Measurements from ENCODE around the gene TMA7B.

DNA sequence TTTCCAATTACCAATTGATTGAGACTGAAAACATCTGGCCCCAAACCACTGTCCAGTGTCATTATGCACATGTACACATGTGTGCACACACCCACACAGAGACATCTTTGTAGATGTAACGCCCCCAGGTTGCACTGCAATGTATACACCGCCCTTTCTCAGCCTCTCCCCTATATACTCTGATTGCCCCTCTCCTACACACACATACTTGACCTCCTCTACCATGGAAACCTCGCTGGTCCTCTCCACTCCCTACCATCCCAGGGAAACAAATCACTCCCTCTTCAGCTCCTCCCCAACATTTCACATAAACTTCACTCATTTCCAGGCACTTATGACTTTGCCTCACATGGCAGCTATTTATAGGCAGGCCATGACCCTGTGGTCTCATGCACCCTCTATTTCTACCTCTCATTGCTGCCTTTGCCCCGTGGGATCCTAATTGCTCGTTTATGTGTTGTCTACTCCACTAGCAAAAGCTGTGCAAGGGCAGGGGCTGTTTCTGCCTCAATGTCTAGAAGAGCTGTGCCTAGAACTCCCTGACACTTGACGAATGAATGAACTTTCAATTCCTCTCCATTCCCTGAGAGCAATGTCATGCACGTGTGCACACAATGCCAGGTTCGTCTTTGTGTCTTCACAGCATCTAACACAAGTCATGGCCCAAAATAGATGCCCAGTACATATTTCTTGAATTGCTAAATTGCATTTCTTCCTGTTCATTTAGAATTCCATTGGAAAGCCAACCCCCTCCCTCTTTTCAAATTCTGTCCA lies 10.0 kb upstream of the TMA7B start:
- TF ChIP-seq, protein P1, sequence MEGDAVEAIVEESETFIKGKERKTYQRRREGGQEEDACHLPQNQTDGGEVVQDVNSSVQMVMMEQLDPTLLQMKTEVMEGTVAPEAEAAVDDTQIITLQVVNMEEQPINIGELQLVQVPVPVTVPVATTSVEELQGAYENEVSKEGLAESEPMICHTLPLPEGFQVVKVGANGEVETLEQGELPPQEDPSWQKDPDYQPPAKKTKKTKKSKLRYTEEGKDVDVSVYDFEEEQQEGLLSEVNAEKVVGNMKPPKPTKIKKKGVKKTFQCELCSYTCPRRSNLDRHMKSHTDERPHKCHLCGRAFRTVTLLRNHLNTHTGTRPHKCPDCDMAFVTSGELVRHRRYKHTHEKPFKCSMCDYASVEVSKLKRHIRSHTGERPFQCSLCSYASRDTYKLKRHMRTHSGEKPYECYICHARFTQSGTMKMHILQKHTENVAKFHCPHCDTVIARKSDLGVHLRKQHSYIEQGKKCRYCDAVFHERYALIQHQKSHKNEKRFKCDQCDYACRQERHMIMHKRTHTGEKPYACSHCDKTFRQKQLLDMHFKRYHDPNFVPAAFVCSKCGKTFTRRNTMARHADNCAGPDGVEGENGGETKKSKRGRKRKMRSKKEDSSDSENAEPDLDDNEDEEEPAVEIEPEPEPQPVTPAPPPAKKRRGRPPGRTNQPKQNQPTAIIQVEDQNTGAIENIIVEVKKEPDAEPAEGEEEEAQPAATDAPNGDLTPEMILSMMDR (IDR thresholded peaks at IDR 0.05), result no peak
- TF ChIP-seq ZFX (IDR thresholded peaks at IDR 0.05; ENCODE audit: borderline replicate concordance), result no peak
